ENCODE data around the gene KLF9.

DNA sequence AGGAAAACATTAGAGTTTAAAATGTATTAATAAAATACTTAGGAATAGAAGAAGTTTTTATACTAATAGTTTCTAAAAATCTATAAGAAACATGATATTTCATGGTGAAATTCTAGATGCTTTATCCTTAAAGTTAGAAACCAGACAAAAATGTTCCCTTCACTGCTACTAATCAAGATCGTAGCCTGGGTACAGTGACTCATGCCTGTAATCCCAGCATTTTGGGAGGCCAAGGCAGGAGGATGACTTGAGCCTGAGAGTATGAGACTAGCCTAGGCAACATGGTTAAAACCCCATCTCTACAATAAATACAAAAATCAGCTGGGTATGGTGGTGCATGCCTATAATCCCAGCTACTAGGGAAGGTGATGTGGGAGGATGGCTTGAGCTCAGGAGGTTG is 30.4 kb upstream of the KLF9 start:
- TF ChIP-seq, protein P1, sequence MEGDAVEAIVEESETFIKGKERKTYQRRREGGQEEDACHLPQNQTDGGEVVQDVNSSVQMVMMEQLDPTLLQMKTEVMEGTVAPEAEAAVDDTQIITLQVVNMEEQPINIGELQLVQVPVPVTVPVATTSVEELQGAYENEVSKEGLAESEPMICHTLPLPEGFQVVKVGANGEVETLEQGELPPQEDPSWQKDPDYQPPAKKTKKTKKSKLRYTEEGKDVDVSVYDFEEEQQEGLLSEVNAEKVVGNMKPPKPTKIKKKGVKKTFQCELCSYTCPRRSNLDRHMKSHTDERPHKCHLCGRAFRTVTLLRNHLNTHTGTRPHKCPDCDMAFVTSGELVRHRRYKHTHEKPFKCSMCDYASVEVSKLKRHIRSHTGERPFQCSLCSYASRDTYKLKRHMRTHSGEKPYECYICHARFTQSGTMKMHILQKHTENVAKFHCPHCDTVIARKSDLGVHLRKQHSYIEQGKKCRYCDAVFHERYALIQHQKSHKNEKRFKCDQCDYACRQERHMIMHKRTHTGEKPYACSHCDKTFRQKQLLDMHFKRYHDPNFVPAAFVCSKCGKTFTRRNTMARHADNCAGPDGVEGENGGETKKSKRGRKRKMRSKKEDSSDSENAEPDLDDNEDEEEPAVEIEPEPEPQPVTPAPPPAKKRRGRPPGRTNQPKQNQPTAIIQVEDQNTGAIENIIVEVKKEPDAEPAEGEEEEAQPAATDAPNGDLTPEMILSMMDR (IDR thresholded peaks at IDR 0.05) = no peak
- TF ChIP-seq POLR2A (IDR thresholded peaks at IDR 0.05) = no peak
